ENCODE data around the gene NOD1.
A peak's percentile ranks its signal among the peaks of the same experiment; 100 is the strongest.

NOD1 gene

DNA sequence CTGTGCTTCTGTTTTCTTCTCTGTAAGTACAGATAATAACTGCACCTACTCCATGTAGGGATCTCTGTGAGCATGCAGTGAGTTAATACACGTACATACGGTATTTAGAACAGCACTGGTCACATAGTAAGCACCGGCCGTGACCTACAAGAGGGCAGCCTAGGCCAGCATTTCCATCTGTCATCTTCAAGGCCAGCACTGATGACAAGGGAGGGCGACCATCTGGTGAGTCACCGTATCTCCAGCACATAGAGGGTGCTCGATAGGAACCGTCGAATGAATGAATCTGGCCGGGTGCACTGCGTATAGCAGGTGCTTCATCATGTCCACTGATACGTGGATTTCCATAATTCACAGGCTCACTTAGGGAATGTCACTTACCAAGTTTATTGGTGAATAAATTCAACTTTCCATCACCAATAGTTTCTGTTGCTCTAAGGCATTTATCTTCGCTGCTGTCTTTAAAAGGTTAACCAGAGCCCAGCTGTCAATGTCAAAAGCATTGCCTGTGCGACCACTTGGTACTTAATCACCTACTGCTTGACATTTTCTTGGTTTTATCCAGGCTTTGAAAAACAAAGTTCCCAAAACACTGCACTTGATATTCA lies 8.3 kb downstream of the NOD1 start:
- peak; percentile 76 for DNase-seq

DNA sequence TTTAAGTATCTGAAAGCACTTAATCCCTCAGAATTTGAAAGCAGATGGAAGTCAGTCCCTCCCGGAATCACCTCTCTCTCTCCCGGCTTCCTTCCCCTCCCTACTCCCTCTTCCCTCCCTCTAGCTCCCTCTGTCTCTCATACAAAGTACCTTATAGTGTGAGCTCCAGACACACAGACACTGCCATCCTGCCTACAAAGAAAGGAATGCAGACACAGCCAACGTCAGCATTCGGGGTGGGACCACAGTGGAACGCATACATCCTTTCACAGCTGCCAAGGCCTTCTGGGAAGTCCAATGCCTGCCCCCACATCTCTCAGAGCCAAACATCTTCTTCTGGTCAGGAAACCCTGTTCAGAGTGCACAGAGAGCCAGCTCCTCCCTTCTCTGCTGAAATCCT lies 9.3 kb downstream of the NOD1 start:
- no peak for DNase-seq

DNA sequence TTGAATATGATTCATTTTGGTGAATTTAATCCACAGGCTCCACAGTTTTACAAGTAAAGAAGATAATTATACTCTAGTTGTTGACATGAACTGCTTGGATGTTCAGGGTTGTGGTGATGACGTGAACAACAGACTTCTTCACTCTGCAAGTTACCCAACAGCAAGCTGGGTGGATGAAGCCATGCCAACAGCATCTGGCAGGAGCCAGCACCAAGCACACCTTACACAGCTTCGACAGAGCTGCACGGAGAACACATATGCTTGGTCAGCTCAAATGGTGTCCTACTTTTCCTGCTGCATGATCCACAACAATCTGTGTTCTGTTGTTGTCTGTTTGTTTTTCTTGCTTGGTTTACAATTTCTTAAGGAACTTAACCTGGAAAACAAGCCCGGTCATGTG lies 9.8 kb downstream of the NOD1 start:
- DNase-seq, result no peak

DNA sequence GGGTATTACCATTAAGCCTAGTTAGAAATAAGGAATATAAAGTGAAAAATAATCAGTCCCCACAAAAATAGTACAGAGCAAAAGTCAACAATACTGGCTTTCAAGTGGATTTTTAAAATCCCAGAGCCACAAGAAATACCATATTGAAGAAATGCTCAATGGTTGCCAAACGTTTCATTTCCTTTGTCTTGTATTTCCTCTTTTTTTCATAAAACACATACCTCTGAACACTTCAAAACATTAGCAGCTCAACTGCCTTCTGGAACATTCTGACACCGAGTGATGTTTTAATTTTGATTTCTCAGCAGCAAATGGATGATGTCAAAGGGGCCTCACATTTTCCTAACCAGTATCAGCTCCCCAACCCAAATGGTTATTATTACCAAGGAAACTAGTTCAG lies 10.5 kb downstream of the NOD1 start:
- no peak for DNase-seq

DNA sequence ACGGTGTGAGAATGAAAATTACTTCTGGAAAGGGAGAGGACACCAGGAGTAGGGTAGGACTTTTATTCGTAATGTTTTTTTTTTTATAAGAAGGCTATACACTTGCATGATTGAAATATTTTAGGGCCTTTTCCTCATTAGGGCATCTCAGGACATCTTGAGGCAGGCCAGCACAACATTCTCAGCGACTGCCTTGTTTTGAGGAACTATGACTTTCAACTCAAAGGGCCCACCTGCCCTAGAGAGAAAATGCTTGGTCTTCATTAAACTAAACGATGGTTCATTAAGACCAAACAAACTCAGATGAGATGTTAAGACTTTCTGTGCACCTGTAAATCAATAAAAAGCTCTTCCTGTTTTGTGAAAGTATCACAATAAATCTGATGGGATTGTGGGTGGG lies 11.3 kb downstream of the NOD1 start:
- DNase-seq, result no peak

DNA sequence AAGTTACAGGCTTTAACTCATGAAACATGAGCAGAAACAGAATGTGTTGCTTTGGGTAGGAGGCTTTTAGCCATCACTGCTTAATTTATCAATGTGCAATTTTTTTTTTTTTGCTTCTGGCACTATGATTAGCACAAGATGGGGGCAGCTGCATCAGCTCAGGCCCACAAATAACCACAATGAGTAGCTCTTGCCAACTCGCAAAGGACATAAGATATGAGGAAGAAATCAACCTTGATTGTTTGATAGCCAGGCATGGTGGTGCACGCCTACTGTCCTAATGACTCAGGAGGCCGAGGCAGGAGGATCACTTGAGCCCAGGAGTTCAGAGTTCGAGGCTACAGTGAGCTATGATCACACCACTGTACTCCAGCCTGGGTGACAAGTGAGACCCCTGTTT lies 12.3 kb downstream of the NOD1 start:
- DNase-seq, result no peak

DNA sequence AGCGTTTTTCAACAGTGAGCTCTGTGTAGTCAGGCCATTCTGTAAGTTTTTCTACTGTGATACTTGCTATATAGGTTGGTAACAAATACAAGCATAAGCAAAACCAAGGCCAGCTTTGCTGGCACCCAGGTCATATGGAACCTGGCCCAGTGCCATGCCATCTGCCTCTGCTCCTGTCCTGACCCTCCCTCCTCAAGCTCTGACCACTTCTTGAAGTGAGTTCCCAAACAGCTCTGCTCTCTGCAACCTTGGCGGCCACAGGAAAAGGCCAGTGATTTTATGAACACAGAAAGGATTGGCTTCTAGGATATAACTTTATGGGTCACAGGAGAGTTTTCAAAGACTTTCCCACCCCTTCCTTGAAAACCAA lies 12.8 kb downstream of the NOD1 start:
- DNase-seq, result no peak

DNA sequence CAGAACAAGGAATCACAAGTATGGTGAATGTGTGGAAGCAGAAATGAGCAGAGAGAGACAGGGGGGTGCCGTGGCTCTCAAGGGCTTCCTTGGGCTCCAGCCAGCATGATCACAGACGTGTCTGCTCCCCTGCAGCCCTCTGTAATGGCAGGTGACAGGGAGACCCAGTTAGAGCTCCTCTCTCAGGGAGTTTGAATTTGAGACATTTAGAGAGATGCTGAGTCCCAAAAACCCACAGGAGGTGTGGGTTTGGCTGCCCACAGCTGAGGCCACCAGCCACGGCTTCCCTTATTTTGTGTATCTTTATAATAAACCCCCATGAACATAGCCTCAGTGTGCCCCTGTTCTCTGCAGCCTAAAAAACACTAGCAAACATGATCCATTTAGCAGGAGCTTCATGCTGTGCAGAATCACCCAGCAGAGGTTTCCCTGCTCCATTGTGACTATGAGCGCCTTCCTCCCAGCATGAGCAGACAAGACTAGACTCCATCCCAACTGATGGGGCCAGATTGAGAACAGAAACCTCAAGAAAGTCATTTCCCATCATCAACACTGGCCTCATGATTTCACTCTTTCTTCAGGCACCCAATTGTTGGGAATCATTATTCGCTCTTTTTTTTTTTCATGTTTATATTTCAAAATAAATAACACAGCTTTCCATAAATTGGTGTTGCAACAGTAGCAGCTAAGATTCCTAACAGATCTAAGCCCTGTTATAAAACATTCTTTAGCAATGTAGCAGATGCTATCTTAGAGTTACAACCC lies 13.4 kb downstream of the NOD1 start:
- no peak for DNase-seq

DNA sequence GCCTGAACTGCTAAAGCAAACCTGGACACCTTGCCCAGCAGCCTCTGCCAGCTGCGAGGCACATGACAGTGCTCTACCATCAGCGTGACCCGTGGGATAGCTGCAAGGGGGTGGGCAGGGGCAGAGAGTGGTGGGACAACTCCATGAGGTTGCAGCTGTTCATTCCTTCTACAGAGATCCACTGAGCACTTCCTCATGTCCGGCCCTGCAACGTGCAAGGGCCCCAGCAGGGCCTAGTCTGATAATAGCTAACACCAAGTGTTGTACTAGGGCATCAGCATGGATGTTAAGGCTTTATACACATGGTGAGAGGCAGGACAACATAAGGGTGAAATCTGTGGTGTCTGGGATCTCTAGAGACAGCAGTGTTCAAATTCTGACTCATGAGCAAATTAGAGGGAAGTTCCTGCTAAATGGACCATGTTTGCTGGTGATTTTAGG lies 14.3 kb downstream of the NOD1 start:
- DNase-seq, result no peak

DNA sequence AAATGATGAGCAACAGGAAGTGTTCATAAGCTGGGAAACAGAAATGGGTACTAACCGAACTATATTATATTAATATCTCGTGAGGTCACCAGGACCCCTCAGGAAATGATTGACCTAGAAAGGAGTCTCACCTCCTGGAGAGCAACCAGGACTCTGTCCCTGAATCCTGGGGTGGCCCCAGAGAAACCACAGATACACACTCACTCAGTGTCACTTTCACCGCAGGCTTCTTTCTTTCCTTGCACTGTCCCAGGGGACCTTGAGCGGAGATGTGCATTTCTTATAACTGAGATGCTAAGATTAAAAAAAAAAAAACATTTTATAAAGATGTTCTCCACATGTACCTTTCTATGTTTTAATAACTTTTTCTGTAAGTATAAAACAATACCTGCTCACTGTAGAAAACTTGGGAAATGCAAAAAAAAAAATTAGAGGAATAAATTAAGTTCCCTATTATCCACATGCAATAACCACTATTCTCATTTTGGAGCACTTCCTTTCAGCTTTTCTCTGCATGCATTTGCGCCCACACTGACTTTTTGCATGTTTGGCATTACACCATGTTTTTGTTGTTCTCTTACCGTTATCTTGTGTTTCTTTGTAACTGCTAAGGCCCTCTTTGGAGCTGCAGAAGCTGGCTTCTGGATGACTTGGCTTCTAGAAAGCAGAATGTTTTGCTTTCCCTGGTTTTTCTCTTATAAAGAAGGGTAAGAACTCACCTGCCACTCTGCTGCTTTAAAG lies 15.0 kb downstream of the NOD1 start:
- no peak for DNase-seq

DNA sequence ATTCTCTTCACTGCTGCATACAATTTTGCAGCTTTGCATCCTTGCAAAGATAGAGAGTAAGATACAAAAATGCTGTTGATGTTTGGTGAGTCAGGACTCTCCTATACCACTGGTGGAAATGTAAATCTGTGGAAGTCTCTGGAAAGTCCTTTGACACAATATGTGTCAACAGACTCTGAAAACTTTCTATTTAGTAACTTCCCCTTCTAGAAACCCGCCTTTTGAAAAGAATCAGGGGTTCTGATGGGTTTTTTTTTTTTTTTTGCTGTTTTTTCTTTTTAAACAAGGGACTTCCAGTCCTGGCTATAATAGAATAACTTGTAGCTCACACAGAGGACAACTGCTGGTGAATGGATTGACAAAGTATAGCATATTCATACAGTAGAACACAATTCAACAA lies 16.4 kb downstream of the NOD1 start:
- DNase-seq, result no peak

DNA sequence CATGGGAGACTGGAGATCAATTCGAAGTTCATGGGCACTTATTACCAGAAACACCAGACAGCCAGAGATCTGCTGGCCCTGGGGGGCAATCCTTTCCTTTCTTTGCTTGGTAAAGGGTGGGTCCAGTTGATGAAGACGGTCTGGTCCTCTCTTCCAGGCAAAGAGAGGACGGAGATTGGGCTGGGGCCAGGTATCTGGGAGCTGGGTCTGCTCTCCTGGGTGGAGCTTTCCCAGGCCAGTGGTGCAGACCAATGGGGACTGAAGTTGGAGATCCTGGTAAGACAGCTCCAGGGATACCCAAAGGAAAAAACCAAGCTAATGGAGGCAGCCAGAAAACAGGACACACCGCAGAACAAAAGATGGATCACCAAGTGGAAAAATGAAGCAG lies 18.3 kb downstream of the NOD1 start:
- DNase-seq, result no peak

DNA sequence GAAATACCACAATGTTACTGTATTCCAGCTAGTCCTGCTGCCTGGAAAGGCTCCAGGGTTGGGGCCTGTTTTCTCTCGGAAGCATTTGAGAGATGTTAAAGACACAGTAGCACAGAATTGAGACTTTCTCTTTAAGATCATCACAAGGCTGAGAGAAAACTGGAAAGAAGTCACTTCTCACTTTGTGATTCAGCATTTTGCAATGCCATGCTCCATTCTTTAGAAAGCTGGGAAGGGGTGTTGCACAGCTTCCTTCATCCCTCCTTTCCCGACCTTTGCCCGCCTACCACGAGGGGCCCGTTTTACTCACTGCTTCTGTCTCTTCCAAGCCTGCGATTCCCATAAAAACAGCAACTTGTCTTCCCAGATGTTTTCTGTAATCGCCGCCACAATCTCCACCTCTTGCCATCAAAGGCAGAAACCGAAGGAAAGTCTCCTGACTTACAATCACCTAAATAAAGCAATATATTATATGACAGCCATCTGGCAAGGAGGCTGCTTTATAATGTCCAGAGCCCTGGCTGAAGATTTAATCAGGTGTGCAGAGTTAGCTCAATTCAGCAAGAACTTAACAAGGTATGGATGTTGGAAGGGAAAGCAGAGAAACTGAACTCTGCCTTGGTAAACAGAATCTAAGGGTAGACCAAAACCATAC lies 18.9 kb downstream of the NOD1 start:
- no peak for DNase-seq

DNA sequence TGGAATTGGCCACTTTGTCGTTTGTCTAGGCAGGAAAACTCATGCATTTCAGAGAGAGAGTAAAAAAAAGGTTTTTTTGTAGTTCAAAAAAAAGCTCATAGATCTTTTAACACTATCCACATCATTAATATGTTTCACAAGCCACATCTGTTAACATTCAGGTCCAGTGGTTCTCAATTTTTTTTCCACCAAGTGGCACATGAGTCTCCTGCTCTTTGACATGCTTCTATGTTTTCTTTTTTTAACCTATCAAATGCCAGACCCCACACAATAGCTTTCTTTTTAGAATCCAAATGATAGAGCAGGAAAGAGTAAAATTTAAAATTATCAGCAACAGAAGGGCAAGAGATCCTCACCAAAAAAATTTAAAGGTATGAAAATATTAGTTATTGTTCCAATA lies 20.3 kb downstream of the NOD1 start:
- DNase-seq, result no peak

DNA sequence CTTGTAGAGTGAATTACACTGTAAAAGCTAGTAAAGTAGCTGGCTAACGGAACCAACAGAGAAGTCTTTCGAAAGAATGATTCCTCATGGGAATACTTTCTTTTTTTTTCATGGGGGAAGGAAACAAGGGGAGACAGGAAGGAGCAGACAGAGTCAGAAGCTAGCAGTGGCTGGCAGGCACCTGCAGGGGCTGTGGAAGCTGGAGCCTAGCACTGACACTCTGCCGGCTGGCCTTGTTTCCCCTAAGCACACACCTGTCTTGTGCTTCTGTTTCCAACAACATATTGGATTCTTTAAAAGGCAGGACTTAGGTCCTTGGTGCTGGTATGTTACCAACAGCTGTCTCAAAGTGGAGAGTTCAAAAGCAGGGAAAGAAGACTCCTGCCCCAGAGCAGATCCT lies 24.7 kb downstream of the NOD1 start:
- DNase-seq, result no peak

DNA sequence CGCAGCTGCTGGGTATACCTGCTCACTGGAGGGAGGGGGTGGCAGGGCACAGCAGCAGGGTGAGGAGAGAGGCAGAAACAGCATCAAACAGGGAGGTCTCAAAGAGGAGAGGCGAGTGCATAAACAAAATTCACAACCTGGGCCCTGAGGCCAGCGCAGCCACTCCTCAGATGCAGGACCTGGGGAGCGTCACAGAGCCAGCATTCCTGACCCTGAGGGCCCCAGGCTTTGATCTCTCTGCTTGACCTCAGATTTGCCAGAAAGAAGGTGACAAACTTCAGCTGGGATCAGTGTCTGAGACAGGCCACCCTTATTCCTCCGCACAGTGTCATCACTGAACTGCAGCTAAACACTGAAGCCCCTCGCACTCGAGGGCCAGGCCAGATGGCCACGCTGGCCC lies 25.6 kb downstream of the NOD1 start:
- DNase-seq, result no peak

DNA sequence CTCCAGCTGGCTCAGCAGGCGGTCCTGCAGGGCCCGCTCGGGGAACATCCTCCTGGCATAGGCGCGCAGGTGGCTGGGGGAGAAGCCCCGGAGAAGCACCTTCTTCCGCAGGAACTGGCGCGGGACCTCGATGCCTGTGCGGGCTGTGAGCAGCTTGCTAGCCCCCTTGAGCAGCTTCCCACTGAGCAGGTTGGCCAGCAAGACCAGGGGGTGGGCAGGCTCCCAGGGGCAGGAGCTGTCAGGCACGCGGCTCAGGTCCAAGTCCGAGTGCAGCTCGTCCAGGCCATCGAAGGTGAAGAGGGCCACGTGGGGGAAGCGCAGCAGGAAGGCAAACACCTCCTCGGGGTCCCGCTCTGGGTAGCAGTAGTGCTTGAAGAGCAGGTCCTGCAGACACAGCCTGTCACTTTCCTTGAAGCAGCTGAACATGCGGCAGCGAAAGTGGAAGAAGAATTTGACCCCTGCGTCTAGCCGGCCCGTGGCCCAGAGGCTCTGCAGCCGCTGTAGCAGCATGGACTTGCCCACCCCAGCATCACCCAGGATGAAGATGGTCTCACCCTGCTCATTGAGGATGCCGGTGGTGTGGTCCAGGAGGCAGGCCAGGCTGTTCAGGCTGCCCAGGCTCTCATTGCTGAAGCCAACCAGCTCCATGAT lies 26.2 kb downstream of the NOD1 start:
- peak; percentile 37 for DNase-seq

DNA sequence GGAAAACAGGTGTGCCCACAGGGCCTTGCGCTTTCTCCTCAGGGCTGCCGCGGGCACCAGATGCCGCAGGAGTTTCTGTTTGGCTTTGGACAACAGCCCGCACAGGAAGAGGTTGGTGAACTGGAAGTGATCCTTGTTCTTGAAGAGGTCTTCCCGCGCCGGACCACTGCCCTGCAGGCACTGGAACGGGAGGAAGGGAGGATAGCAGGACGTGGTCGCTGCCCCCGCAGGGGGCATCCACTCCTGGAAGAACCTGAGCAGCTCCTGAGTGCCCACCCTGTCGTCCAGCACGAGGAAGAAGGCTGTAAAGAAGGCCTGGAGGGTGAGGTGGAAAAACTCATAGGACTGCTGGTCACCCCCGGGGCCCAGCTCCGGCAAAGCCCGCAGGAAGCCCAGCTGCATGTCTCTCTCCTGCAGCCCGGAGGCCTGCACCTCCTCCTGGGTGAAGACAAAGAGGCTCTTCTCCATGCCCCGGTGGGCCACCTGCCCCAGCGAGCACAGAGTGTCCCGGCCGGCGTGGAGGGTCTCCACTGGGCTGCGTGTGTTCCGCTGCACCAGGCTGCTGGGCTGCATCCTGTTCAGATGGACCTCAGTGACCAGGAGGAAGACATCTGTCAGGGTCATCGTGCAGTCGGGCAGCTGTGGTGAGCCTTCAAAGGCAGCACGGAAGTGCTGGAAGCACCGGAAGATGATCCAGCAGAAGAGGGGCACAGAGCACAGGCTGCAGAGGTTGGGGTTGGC lies 26.9 kb downstream of the NOD1 start:
- no peak for DNase-seq

DNA sequence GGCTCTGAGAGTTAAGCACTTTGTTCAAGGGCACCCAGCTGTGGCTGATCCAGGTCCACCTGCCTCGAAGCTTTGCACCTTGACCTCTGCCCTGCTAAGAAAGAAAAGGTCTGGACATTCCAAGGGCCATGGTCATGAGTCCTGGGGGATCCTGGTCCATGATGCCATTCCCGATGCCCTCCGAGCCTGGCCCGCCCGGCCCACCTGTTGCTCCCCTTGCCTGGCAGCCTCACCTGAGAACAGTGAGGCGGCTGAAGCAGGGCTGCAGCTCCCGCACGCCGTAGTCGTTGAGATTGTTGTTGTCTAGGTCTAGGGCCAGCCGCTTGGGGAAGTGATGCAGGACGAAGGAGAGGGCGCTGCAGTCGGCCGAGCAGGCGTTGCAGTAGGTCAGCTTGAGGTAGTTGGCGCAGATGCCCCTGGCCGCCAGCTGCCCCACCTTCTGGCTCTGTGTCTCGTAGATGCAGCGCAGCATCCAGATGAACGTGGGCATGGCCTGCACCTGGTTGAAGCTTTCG lies 27.5 kb downstream of the NOD1 start:
- no peak for DNase-seq

DNA sequence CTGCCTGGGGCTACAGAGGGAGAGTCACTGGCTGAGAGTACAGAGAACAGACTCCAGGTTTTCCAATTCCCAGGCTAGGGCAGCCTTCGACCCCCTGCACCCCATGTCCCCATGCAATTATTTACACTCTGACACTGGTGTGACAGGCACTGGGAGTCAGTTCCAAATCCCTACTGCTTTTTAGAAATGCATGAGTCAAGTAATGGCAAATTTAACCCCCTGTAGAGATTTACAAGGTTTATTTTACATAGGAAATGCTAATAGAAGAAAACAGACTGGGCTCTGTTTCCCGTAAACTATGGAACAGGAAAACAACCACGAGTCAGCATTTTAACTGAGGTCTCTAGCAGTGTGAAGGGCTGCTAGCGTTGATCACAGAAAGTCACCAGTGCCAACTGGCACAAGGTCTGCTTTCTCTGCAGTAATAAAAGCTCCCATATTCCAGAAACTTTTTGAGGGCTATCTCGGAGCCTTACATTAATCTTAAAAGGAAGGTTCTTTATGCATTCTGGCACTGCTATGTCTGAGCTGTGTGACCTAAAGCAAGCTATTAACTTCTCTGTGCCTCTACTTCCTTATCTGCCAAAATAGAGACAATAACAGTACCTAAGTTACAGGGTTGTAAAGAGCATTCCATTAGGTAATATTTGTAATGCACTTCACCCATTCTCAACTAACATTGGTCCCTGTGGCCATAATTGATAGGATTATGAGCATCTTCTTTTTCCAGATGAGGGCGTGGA lies 28.2 kb downstream of the NOD1 start:
- no peak for DNase-seq

DNA sequence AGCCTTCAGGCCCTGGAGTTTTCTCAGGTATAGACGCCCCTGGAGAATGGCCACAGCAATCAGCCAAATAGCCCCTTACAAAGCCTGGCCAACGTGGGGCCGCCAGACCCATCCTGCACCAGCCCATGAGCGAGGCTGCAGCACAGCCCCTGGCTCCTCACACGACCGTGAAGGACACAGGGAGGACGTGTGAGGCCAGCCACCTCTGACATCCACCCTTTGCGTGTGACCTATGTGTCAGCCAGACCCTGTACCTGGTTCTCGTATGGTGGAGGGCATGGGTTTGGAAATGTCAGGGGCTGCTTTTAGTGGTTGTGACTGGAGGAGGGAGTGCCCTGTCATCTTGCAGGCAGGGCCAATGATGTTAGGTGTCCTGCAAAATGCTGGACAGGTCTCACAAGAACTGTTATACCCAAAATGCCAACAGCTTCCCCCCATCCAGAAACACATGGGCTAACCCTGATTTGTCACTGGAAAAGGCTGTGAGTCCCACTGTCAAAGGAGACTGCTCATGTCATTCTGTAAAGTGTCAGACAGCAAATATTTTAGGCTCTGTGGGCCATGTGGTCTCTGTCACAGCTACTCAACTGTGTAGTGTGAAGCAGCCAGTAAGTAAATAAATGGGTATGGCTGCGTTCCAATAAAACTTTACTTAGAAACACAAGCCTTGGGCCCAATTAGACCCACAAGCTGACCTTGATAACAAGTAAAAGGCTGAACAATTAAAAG lies 30.0 kb downstream of the NOD1 start:
- peak; percentile 34 for DNase-seq

Measured in DMS79 (cell line).